Epithelial cell of prostate (primary cell): ENCODE data around the gene SRCIN1.

Experiments used
- DNase-seq: peaks from one replicate; pipeline ENCODE4 v3.0.0-alpha.2; 2011; ENCODE audit warnings: low read depth, low spot score
- H3K27ac ChIP-seq: fragments of 450-650 bp; 2 replicates; pipeline ENCODE4 v1.5.1; 2017; ENCODE audit warnings: mild to moderate bottlenecking

The SRCIN1 gene

GRCh38 chr17:38617074-38617860, 11.5 kb upstream of the SRCIN1 start:
- no peak overlapping the region for H3K27ac ChIP-seq
- DNase-seq: no peak

DNA sequence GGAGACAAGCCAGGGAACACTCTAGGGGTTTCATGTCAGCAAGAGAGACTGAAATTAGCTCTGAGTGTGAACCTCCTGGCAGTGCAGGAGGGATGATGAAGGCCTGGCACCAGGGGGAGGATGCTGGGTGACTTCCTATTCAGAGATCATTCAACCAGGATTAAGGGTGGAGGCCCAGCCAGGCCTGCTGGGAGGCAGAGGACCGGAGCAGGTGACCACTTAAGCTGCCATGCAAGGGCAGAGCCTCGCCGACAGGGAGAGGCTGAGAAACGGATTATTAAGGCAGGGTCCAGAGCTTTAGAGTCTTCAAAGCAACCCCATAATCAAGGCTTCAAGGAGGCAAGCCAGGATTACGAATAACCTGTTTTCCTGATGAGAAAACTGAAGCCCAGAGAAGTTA, 10.6 kb upstream of the SRCIN1 start:
- no peak overlapping the region for H3K27ac ChIP-seq
- DNase-seq: no peak

DNA sequence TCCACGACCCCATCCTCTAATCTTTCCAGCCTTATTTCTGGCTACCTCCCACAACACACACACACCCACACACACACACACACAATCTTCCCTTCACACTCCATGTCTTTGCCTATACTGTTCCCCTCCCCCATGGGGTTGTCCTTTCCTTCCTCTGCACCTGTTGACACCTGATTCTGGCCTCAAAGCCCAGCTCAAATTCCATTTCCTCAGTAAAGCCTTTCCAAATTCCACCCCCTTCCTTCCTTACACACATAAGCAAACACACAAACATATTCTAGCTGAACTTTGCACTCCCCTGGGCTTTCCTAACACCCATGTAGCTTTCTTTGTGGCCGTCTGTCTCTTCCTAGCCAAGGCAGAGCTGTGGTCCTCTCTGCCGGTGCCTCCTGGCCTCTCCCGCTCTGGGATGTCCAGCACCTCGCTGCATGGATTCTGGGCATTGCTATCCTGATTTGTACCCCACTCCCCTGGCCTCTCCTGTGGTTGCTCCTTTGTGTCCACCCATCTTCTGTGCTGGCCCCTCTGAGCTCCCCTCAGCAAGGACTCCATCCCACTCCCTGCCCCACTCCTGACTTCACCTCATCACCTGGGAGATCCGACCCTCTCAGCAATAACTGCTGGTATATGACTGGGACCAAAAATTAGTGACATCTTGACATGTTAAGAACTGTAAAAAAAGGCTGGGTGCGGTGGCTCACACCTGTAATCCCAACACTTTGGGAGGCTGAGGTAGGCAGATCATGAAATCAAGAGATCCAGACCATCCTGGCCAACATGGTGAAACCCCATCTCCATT, 8.4 kb upstream of the SRCIN1 start:
- no peak overlapping the region for H3K27ac ChIP-seq
- DNase-seq: no peak

DNA sequence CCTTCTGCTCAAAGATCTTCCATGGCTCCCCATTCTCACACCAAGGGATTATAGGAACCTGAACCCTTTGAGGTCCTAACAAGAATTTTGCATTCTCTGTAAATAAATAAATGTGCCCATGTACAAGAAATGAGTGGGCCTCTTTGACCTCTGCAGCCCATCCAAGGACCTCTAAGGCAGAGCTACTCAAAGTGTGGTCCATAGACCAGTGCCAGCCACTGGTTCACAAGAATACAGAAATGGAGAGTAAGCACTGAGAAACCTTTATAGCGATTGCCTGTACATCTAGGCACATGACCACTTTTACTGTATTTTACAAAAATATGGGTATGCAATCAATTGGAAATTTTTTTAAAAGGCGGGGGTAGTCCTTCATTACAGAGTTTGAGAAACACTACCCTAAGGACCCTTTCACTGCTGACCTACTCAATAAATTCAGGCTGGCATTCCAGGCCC, 7.8 kb upstream of the SRCIN1 start:
- no peak overlapping the region for H3K27ac ChIP-seq
- DNase-seq: no peak

- no peak overlapping the region for H3K27ac ChIP-seq
- DNase-seq: no peak
These were observed 6.2 kb upstream of the SRCIN1 start for GRCh38 chr17:38611872-38612376.

DNA sequence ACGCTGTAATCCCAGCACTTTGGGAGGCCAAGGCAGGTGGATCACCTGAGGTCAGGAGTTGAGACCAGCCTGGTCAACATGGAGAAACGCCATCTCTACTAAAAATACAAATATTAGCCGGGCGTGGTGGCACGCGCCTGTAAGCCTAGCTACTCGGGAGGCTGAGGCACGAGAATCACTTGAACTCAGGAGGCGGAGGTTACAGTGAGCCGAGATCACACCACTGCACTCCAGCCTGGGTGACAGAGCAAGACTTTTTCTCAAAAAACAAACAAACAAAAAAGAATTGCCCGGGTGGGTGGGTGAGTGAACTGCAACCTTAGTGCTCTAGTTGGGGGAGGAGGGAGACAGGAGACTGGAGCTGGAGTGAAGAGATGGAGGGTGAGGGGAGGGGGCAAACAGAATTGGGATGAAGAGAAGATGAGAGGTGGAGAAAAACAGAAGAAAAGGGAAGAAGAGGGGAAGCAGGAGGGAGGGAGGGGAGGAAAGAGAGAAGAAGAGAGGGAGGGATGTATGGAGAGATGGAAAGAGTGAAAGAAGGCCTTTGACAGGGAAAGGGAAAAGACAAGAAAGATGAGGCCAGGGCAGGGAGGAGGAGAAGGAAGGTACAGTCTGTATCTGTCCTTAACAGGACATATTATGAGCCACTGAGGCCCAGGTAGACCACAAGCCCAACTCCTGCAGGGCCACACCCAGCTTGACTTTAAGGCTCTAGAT, 5.5 kb upstream of the SRCIN1 start:
- no peak for DNase-seq
- H3K27ac ChIP-seq: no peak overlapping the region

- no peak overlapping the region for H3K27ac ChIP-seq
- no peak for DNase-seq
These were observed 3.7 kb upstream of the SRCIN1 start for GRCh38 chr17:38609280-38610031.

GRCh38 chr17:38608648-38609047, 2.9 kb upstream of the SRCIN1 start:
- no peak overlapping the region for H3K27ac ChIP-seq
- DNase-seq: no peak

DNA sequence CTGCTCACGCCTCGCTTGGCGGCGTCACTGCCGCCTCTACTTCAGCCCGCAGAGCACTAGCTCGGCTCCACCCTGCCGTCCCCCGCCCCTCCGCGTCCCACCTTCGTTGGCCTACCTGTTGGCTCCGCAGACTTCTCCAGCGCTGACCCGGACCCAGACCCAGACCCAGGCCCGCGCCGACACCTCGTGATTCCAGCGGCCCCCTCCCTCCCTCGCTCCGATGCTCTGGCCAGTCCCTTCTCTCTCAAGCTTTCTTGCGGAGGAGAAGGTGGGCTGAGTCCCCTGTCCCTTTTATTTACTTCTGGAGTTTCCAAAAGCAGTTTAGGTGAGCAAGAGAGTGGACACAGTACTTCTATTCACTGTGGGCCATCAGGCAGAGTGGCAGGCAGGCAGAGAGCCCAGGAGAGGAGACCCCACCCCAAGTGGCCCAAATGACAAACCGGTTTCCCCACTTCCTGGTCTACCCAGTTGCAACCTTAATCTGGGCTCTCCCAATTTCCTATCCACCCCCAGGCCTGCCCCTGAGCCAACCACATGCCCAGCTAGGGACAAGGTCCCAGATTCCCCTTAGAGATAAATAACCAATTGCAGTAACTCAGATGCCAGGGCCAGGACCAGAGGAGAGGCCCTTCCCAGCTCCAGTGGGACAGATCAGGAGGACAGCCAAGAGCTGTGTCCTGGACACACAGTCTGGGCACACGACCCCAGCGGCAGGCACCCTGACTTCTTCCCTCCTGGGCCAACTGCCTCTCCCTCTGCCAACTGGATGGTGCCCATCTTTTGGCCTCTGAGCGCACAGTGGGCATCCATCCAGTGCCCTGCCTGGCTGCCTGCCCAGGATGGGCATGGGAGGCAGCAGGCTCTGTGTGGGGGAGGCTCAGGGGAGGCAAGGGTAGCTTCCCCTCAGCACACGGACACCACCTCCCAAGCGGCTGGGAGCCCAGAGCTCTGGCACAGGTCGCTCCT, 1.2 kb upstream of the SRCIN1 start:
- no peak overlapping the region for H3K27ac ChIP-seq
- no peak for DNase-seq

- DNase-seq: no peak
- no peak overlapping the region for H3K27ac ChIP-seq
These were observed 326 bp downstream of the SRCIN1 start for GRCh38 chr17:38605411-38605840.

GRCh38 chr17:38604479-38605403, 1.0 kb downstream of the SRCIN1 start:
- no peak for DNase-seq
- no peak overlapping the region for H3K27ac ChIP-seq

DNA sequence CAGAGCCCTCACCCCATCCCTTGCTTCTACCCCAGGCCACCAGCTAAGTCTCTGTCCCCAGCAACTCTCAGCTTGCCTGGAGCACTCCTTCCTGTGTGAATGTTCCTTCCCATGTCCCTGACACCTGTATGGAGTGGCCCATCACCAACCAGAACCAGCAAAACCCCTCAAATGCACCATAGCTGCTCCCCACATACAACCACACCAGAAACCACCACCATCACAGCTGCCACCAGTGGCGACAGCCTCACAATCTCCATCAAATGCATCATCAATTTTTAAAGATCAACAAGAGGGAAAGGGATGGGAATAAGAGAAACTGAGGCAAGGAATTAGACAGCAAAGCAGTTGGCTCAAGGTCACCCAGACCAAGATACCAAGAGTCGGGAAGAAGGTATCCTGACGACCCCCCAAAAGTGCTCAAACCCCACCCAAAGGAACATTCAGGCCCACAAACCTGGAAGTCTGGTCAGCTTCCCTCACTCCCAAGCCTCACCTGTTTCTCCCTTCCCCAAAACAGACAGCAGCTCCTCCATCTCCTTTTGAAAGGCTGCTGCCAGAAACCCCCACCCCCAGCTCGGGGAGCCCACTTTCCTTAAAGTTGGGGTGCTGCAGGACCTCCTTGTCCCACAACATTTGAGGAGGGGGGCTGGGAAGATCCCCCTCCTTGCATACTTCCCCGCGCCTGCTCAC, 1.8 kb downstream of the SRCIN1 start:
- no peak for DNase-seq
- H3K27ac ChIP-seq: no peak overlapping the region

- no peak overlapping the region for H3K27ac ChIP-seq
- no peak for DNase-seq
These were observed 2.6 kb downstream of the SRCIN1 start for GRCh38 chr17:38602956-38603785.

GRCh38 chr17:38602453-38602852, 3.3 kb downstream of the SRCIN1 start:
- H3K27ac ChIP-seq: no peak overlapping the region
- DNase-seq: no peak

DNA sequence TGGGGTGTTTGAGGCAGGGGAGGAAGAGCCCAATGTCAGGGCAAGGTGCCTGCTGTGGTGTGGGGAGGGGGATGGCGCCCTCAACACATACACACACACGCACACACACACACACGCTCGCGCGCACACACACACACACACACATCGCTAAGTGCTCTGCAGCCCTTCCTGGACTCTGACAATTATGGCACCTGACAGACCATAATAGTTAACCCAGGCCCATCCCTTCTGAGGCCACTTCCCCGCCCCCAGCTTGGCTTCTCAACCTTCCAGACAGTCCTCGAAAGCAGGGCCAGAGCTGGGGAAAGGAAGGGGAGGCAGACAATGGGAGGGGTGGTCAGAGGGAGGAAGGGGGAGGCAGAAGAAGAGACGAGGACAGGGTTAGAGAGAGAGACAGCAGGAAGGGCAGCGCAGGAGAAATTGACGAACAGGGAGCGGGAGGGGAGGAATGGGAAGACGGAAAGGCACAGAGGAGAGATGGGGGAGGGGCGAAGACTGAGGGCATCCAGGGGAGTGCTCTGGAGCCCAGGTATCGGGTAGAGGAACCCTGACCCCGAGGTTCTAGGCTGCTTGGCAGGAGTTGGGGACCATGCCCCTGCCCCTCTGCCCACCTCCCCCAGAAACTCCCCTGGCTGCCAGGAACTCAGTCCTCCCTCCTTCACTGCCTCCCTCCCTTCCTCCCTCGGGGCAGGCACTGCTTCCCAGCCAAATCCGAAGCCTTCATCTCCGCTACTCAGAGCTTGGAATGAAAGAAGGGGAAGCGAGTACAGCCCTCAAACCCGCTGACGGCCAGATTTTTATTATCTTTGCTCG, 4.0 kb downstream of the SRCIN1 start:
- DNase-seq: no peak
- H3K27ac ChIP-seq: no peak overlapping the region

DNA sequence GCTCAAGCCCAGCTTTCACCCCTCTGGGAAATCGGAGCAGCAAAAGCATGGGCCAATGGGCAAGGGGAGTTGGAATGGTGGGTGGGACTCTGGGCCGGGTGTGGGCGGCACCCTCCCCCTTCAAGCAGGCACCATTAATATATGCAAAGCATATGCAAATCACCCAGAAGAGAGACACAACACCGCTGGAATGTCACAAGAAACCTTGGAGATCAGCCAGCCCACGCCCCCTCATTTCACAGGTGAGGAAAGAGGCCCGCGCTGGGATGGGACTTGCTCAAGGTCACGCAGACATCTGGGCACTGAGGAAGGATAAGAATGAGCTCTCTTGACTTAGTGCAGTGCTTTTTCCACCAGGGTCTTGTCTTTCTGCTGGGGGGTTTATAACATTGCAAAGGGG, 4.8 kb downstream of the SRCIN1 start:
- DNase-seq: no peak

More for the DNA sequence above, 4.8 kb downstream of the SRCIN1 start:
- H3K27ac ChIP-seq: no peak overlapping the region
